ENCODE data around the gene ZNF507.

- TF ChIP-seq CTCF (IDR thresholded peaks at IDR 0.05) (no peak), POLR2A (IDR thresholded peaks at IDR 0.05) (no peak)
Observed at GRCh38 chr19:32302778-32303177, 42.6 kb upstream of the ZNF507 start.
